GM11168 (cell line): ENCODE data around the gene TMEM178B.
"Not testable (repeated sequence)": the region's sequence is repeated elsewhere in the genome, so short reads cannot be mapped to it uniquely, and the experiment has no call there.

ENCODE experiments used
- in situ Hi-C: fragments of 300-500 bp; cut with MboI; formaldehyde crosslinking; loops from one replicate; pipeline ENCODE4 v1.12.0; 2022; ENCODE audit warnings: low sequenced_read_pairs; ENCODE audit not compliant: unreplicated experiment

Gene TMEM178B

DNA sequence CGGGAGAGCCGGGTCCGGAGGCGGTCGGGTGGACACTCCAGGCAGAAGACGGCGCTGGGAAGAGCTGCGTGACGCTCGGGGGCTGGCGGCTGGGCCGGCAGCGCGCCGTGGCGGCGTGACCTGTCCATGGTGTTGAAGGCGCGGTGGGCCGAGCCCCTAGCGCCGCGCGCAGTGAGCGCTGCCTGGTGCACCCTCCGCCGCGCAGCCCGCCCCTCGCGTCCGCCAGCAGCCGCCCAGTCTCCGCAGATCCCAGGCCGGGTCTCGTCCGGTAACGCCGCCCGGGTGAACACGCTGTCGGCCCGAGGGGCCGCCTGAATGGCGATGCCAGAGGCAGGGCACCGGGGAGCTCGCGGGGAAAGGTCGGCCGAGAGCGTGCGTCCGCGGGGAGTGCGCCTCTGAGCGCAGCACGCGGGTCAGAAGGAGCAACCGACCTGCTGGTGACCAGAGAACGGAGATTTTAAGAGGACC, 657 bp upstream of the TMEM178B start:
- in situ Hi-C loops = no loop called here

GRCh38 chr7:141074162-141074991, 513 bp downstream of the TMEM178B start:
- in situ Hi-C loops = no loop called here

GRCh38 chr7:141074997-141075396, 1.1 kb downstream of the TMEM178B start:
- in situ Hi-C loops = no loop called here

DNA sequence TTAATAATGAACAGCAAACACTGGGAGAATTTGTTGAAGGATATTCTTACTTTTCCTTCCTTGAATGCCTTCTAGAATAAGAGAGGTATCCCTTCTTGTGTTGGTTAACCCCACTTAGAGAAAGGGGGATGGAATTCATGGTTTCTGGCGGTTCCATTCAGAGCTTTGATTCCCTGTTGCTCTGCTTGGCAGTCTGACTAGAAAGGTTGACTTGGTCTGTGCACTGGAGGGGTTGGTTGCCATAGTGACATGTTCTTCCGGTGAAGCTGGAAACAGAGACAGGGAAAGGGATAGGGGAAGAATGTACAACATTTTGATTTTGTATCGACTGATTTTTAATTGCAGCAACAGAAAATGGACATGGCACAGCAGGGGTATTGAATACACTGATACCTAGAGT, 2.5 kb downstream of the TMEM178B start:
- in situ Hi-C loops = no loop called here

DNA sequence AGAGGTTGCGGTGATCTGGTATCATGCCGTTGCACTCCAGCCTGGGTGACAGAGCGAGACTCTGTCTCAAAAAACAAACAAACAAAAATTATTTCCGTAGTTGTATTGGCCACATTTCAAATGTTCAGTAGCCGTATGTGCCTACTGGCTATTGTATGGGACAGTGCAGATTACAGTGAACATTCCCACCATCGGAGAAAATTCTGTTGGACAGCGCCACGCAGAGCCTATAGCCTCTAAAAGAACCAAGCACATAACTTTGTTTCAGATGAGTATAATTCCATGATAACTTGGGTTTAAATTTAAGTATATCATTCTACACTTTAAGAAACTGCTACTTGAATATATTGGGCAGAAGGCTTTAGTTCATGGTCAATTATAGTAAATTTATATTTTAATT, 5.4 kb downstream of the TMEM178B start:
- in situ Hi-C loops = no loop called here

GRCh38 chr7:141089490-141089889, 15.6 kb downstream of the TMEM178B start:
- in situ Hi-C loops = not testable (repeated sequence)

- in situ Hi-C loops = loop anchor here (5.0 kb wide), 1 partner anchor 88 kb away; no protein-coding TSS in a partner anchor
These were observed 20.6 kb downstream of the TMEM178B start for GRCh38 chr7:141094336-141095070.

GRCh38 chr7:141097430-141097829, 23.6 kb downstream of the TMEM178B start:
- in situ Hi-C loops = loop anchor here (5.0 kb wide), 1 partner anchor 85 kb away; no protein-coding TSS in a partner anchor

GRCh38 chr7:141102436-141102835, 28.6 kb downstream of the TMEM178B start:
- in situ Hi-C loops = no loop called here

DNA sequence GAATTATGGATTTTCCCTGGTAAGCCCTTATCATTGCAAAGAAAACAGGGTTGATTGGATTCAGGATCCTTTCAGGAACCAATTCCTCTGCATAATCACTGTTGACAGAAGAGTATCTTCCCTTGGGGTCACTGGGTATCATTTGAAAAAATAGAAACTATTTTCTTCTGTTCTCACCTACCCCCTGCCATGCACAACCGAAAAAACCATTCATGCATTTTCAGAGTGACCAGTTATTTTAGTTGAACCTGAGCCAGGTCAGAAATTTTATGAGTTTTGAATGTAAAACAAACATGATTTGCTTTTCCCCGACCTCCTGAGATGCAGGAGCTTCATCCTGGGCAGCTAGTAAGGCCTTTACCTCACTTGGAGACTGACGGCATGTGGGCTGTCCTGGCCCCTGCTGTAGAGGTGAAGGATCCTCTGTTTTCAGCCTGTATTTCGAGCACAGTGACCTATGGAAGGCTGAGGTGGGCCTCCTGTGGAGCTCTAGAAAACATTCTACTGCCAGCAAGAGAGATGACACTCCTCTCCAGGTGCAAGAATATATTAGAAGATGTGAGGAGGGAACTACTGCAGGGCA, 30.1 kb downstream of the TMEM178B start:
- in situ Hi-C loops = no loop called here

DNA sequence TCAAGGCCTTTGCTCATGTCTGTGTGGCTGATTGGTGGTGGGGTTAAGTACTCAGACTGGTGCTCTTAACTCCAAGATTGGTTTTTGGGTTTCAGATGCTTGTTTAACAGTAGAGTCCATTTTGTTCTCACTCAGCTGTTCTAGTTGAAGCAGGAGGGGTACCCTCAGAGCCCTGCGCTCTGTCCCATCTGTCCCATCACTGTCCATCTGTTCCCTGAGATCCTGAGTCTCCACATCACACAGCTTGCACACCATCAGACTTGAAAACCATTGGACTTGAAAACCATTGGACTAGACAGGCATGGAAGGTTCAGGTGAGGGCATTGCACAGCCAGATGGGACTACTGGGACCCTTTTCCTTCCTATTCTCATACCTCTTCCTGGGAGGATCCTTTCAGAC, 39.3 kb downstream of the TMEM178B start:
- in situ Hi-C loops = no loop called here

DNA sequence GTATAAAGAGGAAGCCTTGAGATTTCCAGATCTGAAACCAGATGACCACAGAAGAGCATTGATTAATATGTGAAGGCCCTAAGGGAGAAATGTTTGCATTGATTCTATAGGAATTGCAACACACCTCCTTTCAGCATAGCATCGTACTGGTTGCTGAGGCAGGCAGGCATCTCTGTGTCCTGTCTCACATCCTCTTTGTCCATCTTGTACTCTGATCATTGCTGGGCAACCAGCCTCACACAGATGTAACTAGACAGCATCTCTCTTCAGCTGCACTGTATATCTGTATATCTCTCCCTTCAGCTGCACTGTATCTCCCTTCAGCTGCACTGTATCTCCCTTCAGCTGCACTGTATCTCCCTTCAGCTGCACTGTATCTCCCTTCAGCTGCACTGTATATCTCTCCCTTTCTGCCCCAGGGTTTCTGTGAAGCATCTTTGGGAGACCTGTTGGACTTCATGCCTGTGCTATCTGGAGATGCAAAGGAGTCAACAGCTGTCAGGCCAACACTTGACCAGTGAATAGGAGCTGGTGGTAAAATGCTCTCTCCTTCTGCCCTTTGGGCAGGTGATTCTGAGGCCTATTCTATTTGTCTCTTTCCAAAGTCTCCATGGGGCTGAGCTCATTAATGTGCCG, 40.3 kb downstream of the TMEM178B start:
- in situ Hi-C loops = no loop called here

DNA sequence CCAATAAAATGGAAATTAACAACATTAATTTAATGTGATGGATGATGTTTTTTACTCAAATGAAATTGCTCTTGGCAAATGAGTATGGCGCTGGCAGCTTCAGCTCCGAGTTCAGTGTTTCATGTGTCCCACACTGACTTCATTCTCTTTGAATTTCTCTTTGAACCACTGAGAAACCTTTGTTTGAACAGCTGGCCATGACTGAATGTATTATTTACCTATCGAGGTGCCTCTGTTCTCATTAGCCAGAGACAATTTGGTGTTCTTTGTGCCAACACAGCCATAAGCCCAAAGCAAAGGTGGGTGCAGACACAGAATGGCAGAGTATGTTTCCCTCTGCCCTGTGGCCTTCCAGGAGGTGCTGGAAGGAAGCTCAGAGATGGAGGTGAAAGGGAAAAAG, 42.1 kb downstream of the TMEM178B start:
- in situ Hi-C loops = no loop called here

DNA sequence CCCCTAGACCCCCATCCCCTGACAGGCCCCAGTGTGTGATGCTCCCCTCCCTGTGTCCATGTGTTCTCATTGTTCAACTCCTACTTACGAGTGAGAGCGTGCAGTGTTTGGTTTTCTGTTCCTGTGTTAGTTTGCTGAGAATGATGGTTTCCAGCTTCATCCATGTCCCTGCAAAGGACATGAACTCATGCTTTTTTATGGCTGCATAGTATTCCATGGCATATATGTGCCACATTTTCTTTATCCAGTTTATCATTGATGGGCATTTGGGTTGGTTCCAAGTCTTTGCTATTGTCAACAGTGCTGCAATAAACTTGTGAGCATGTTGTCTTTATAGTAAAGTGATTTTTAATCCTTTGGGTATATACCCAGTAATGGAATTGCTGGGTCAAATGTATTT, 42.8 kb downstream of the TMEM178B start:
- in situ Hi-C loops = not testable (repeated sequence)

GRCh38 chr7:141118767-141119166, 44.9 kb downstream of the TMEM178B start:
- in situ Hi-C loops = no loop called here

DNA sequence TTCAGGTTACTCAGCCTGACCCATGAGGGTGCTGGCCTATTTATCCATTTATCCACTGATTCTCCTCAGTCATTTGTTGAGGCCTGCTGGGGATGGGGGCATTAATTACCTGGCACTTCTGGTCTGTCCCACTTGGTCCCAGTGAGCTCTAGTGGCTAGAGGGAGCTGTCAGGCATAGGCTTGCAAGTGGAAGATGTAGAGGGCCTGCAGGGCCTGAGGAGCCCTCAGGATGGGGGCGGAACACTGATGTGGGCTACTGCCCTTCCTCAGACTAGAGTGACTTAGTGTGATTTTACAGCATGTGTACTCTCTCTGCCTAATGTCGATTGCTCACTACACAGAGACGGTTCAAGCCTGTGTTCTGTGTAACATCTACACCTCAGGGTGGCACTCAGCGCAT, 45.3 kb downstream of the TMEM178B start:
- in situ Hi-C loops = no loop called here

GRCh38 chr7:141122736-141123135, 48.9 kb downstream of the TMEM178B start:
- in situ Hi-C loops = no loop called here

DNA sequence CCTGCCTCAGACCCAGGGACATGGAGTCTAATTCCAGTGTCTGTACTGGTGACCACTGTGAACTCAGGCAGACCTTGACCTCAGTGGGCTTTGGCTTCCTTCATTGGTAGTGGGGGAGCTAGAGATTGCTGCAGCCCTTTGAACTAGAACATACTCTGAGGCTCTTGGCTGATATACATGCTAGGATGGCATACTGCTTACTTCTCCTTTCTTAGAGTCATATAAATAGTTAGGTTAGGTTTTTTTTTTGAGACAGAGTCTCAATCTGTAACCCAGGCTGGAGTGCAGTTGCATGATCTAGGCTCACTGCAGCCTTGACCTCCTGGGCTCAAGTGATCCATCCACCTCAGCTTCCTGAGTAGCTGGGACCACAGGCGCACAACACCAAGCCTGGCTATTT, 49.7 kb downstream of the TMEM178B start:
- in situ Hi-C loops = no loop called here

DNA sequence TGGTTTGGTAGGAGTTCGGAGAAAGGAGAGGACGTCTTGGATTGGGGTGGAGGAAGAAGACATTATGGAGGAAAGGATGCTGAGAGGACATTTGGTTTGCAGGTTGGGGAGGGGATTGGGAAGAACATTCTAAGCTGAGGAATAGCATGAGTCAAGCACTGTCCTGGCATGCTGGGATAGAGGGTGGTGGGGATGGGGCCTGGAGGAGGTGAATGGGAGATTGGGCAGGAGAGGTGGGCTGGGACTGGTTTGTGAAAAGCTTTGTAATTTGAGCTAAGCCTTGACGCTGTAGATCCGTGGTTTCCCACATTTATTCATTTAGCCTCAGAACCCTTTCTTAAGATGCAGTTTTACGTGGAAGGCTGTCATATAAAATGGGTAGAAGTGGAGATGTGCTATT, 52.2 kb downstream of the TMEM178B start:
- in situ Hi-C loops = no loop called here

DNA sequence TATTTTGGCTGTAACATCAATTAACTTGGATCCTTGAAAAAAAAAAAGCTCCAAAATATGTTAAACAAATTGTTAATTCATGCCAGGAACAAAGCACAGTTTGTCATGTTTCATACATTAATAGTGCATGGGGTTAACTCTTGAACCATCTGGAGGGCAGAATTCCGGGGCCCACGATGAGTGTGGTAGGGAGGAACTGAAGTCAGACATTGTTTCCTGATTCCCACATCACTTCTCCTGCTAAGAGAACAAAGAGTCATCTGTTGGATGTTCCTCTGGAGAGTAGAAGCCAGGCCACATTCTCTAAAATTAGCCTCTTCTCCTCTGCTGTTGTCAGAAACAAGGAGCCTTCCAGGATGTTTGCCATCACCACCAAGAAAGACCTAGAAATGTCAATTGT, 54.6 kb downstream of the TMEM178B start:
- in situ Hi-C loops = no loop called here

GRCh38 chr7:141128931-141129330, 55.1 kb downstream of the TMEM178B start:
- in situ Hi-C loops = no loop called here
